KBM-7 (cell line): ENCODE results near the gene PF4V1.
"Not testable (repeated sequence)": the region's sequence is repeated elsewhere in the genome, so short reads cannot be mapped to it uniquely, and the experiment has no call there.

Experiments
- DNase-seq: peaks from one replicate; pipeline ENCODE4 v3.0.0-alpha.2; 2015
- in situ Hi-C: fragments of 300-500 bp; cut with MboI; formaldehyde crosslinking; loops from 2 replicates; pipeline ENCODE4 v1.14.3; 2020; ENCODE audit warnings: low sequenced_read_pairs, low pct_unique_long_range_greater_than_20kb, mixed read lengths

The PF4V1 gene

GRCh38 chr4:73896416-73896815, 43.3 kb downstream of the PF4V1 start:
- in situ Hi-C loops = no loop called here
- no peak for DNase-seq

DNA sequence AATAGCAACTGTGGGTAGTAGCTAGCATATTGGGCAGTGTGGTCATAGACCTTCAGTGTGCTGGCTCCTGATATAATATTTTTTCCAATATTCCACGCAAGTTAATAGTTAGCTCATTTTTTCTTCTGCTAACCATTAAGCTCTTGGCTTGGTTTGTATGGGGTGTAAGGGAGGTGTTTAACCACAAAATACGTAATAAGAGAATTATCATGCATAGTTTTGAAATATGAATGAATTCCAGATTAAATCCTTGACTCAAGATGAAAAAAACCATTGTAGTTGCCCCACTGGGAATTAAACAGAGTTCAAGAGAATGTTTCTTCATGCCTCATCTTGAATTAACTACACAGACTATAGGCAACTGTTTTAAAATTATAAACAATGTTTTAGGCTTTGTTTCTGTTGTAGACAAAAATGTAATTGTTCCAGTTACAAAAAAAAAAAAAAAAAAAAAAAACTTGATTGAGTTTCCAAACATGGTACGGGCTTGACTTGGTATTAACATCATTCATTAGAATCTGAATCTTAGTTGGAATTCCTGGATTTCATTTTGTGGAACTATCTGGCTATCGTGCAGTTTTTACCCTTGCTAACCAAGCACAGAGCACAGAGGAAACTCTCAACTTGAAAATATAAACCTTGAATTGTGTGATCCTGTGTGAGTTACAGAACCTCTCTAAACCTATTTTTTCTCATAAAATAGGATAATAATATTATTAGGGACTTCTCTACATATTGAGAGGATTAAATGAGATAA, 44.5 kb downstream of the PF4V1 start:
- in situ Hi-C loops = no loop called here
- no peak for DNase-seq

DNA sequence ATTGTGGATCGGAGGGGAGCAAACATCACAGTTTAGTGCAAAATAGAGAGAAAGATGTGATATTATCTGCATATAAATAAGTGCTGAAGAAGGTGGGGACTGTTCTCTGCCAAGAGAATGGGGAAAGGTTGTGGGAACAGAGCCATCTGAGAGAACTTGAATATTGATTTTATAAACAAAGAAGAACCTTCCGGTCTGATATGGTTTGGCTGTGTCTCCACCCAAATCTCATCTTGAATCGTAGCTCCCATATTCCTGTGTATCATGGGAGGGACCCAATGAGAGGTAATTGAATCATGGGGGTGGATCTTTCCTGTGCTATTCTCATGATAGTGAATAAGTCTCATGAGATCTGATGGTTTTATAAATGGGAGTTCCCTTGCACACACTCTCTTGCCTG, 46.2 kb downstream of the PF4V1 start:
- in situ Hi-C loops = not testable (repeated sequence)

GRCh38 chr4:73901031-73901430, 47.9 kb downstream of the PF4V1 start:
- DNase-seq = no peak
- in situ Hi-C loops = no loop called here

More for the DNA sequence above, 46.2 kb downstream of the PF4V1 start:
- not testable (repeated sequence) for DNase-seq

- no peak for DNase-seq
- in situ Hi-C loops = no loop called here
Observed at GRCh38 chr4:73902038-73902637, 49.0 kb downstream of the PF4V1 start.

DNA sequence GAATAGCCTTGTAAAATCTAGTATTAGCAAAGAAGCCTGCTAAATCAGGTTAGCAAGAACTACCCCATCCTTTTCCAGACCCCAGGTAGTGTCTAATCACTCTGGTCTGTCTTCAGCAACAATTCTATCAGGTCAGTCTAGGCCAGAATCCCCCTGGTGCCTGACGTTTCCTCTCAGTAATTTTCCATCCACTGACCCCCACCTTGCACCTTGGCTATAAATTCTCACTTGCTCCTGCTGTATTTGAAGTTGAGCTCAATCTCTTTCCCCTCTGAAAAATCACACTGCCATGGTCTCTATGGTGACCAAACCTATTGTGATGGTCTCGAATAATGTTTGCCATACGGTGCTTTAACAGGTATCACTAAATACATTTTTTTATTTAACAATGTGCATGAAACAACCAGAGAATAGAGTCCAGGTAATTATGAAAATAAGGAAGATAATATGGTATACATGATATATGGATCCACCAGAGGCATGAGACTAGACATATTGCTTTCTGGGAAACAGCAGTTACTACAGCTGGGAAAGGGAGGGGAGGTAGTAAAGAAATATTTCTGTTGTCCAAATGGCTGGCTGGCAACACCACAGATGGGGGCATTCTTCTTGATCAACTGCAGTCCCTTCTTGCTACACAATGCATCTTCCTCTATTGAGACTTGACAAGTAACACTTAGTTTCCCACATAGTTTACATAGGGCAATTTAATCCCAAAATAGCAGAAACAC, 49.9 kb downstream of the PF4V1 start:
- in situ Hi-C loops = no loop called here
- DNase-seq = no peak
